Heart right ventricle (tissue), 16 donors: Measurements from ENCODE around the gene DLL4. TPM values are rescaled to one million over a fixed set of nuclear protein-coding genes. Genes with fewer than 3 reads are reported as not detected.
A peak's percentile ranks its signal among the peaks of the same experiment; 100 is the strongest.

Source experiments
- ATAC-seq, 8 donors: fragments of 200-7000 bp; cut with Tn5 transposase; one replicate each; pipeline ENCODE4 v1.9.1; 2020; ENCODE audit warnings: mild to moderate bottlenecking in 8 of 8, moderate library complexity in 8 of 8, moderate number of reproducible peaks in 1 of 8
- DNase-seq, 2 donors: peaks; one replicate each; pipeline ENCODE4 v3.0.0-alpha.2; 2020
- H3K27ac ChIP-seq, 10 donors: fragments of 200-600 bp; sonication (generic) in 2 of 10; one replicate each; pipeline versions ENCODE4 v1.5.0 to v1.8.0; 2020 to 2022; ENCODE audit warnings: mild to moderate bottlenecking in 3 of 10
- H3K27me3 ChIP-seq, 7 donors: fragments of 200-600 bp; one replicate each; pipeline ENCODE4 v1.8.0; 2021 to 2022; ENCODE audit warnings: mild to moderate bottlenecking in 2 of 7
- H3K36me3 ChIP-seq, 9 donors: fragments of 200-600 bp; sonication (generic) in 1 of 9; one replicate each; pipeline versions ENCODE4 v1.5.0 to v1.8.0; 2020 to 2022; ENCODE audit warnings: mild to moderate bottlenecking in 2 of 9
- H3K4me1 ChIP-seq, 9 donors: fragments of 200-600 bp; sonication (generic) in 1 of 9; one replicate each; pipeline versions ENCODE4 v1.5.0 to v1.8.0; 2020 to 2022; ENCODE audit warnings: mild to moderate bottlenecking in 4 of 9
- H3K4me3 ChIP-seq, 10 donors: fragments of 200-600 bp; sonication (generic) in 2 of 10; one replicate each; pipeline versions ENCODE4 v1.5.0 to v1.8.0; 2020 to 2022; ENCODE audit warnings: mild to moderate bottlenecking in 7 of 10, moderate library complexity in 2 of 10
- H3K9me3 ChIP-seq, 11 donors: fragments of 200-600 bp in 10 of 11; sonication (generic) in 2 of 11; one replicate each; pipeline versions ENCODE4 v1.5.0 to v1.8.0; 2013 to 2022; ENCODE audit warnings: mild to moderate bottlenecking in 2 of 11, control low read depth in 1 of 11, moderate library complexity in 1 of 11
- CTCF ChIP-seq, 9 donors: fragments of 200-600 bp; sonication (generic) in 2 of 9; IDR thresholded peaks; one replicate each; pipeline versions ENCODE4 v1.5.0 to v1.8.0; 2021 to 2022; ENCODE audit warnings: antibody characterized with exemption in 9 of 9, mild to moderate bottlenecking in 5 of 9, moderate library complexity in 1 of 9
- WGBS, 2 donors: extraction: QIAGEN DNeasy Blood & Tissue Kit; methylation state at CpG; one replicate each; pipeline ENCODE4 v1.1.7; 2013; ENCODE audit warnings: inconsistent platforms in 1 of 2; 5-methylcytosine and 5-hydroxymethylcytosine counted together
- intact Hi-C, 10 donors: fragments of 100-400 bp; cut with DNase I; formaldehyde crosslinking; loops; one replicate each; pipeline versions ENCODE4 v1.11.1 to v1.14.2; 2022
- polyA plus RNA-seq, 2 donors: library from polyadenylated mRNA; stranded (reverse); fragments of 200-250 nt; gene quantifications; one replicate each; pipeline ENCODE4 v1.2.3, GENCODE V29; 2013
- total RNA-seq, 10 donors: library from RNA; stranded (reverse); fragmentation: NEBNext Ultra II Directional in 3 of 10; extraction: Animal tissue kit (Norgen Biotek cat#: 25700) in 3 of 10; gene quantifications; one replicate each; pipeline versions ENCODE4 v1.2.1 to v1.2.4, GENCODE V29; 2021 to 2023
- donor health status: Arrhythmogenic right ventricular cardiomyopathy.
- donor health status: ischemic (EF 13 %, LVEDD 7.1; RV severe dilation, severe dysfunction).
- donor health status: healthy with polysubstance abuse.
- donor health status: DM: no; HTN: yes; CAD: no.
- donor health status: DM: no; HTN: no; CAD: no.
- donor health status: ischemic (EF 25% LVEDD 6.9; RV normal size, moderate dysfunction).
- donor health status: ischemic (EF 25% LVEDD 5.7; RV mildly dilated, moderate dysfunction).
- donor health status: healthy.
- donor health status: DM: yes; HTN: yes; CAD: no.
- donor health status: Ischemic cardiomyopathy.
- donor health status: ischemic (EF 35%, LVEDD 5.7; RV mildly dilated, moderate dysfunction).
- donor health status: nonischemic (EF 11% LVEDD 7.7; RV severe dilation, severe dysfunction).
- donor health status: DM: yes; HTN: yes; CAD: no.
- donor health status: PGD.
- donor health status: ischemic (EF 29% LVEDD 5.4; RV normal size, mild dysfunction).
- donor health status: nonischemic (EF 23%, LVEDD 6.1; RV moderate dilation, normal function).

The DLL4 gene
- total and polyA plus RNA-seq, 12 donors = 6.5 to 24.8 (median 14.0) TPM

- intact Hi-C loops = no loop called here
- Histone ChIP-seq H3K27ac (no peak overlapping the region), H3K9me3 (no peaks in the 10 kb centered on the region), H3K4me1 (peaks cover 0 to 12% (median 6%) of the 10 kb centered on the region in 9 donors), H3K36me3 (no peaks in the 10 kb centered on the region), H3K4me3 (no peak overlapping the region), H3K27me3 (no peaks in the 10 kb centered on the region)
- ATAC-seq (no peak), DNase-seq (no peak)
- no peak for TF ChIP-seq CTCF (IDR thresholded peaks at IDR 0.05)
Measured at GRCh38 chr15:40889112-40889511, 40.0 kb upstream of the DLL4 start.

- ATAC-seq = no peak
Measured at GRCh38 chr15:40891138-40891537, 38.0 kb upstream of the DLL4 start.

GRCh38 chr15:40891810-40892446, 37.2 kb upstream of the DLL4 start:
- no peaks in the 10 kb centered on the region for H3K9me3 ChIP-seq
- peak; percentile 24 to 69 (median 63) for TF ChIP-seq CTCF (IDR thresholded peaks at IDR 0.05)
- H3K36me3 ChIP-seq = peaks cover 0 to 15% (median 10%) of the 10 kb centered on the region in 9 donors
- DNase-seq (no peak), ATAC-seq (no peak)
- intact Hi-C loops = loop anchor here in 9 of 10 donors (2.0 to 10.0 kb wide), 12 partner anchors 35 to 300 kb away; partner anchors contain the start of genes KNL1 (in 5 of the 9), DNAJC17 (in 1 of the 9), INO80 (in 1 of the 9) and RAD51 (in 1 of the 9)
- H3K27me3 ChIP-seq = no peaks in the 10 kb centered on the region
- no peak overlapping the region for H3K4me3 ChIP-seq
- no peak overlapping the region for H3K27ac ChIP-seq
- whole genome bisulfite sequencing, 2 donors = 14 to 16% methylated on average over 4 of the region's 4 CpGs
- peaks cover 0 to 30% (median 20%) of the 10 kb centered on the region in 9 donors for H3K4me1 ChIP-seq

More at GRCh38 chr15:40891138-40891537, 38.0 kb upstream of the DLL4 start:
- intact Hi-C loops = loop anchor here in 9 of 10 donors (2.0 to 10.0 kb wide), 11 partner anchors 34 to 299 kb away; partner anchors contain the start of genes KNL1 (in 5 of the 9), DNAJC17 (in 1 of the 9), INO80 (in 1 of the 9) and RAD51 (in 1 of the 9)
- Histone ChIP-seq H3K4me1 (peaks cover 0 to 26% (median 20%) of the 10 kb centered on the region in 9 donors), H3K9me3 (no peaks in the 10 kb centered on the region), H3K27me3 (no peaks in the 10 kb centered on the region), H3K36me3 (peaks cover 0 to 7% (median 4%) of the 10 kb centered on the region in 9 donors), H3K4me3 (no peak overlapping the region), H3K27ac (no peak overlapping the region)
- DNase-seq = no peak
- no peak for TF ChIP-seq CTCF (IDR thresholded peaks at IDR 0.05)
- WGBS, 2 donors = 89% methylated on average over 5 of the region's 5 CpGs

GRCh38 chr15:40892447-40893012, 36.6 kb upstream of the DLL4 start:
- intact Hi-C loops = loop anchor here in 8 of 10 donors (2.0 to 10.0 kb wide), 12 partner anchors 35 to 300 kb away; partner anchors contain the start of genes KNL1 (in 5 of the 8), DNAJC17 (in 1 of the 8), INO80 (in 1 of the 8) and RAD51 (in 1 of the 8)
- 91 to 92% methylated on average over 2 of the region's 2 CpGs for WGBS, 2 donors
- Histone ChIP-seq H3K27me3 (no peaks in the 10 kb centered on the region), H3K4me1 (peaks cover 0 to 30% (median 20%) of the 10 kb centered on the region in 9 donors), H3K36me3 (peaks cover 0 to 21% (median 14%) of the 10 kb centered on the region in 9 donors), H3K27ac (no peak overlapping the region), H3K4me3 (no peak overlapping the region), H3K9me3 (no peaks in the 10 kb centered on the region)
- ATAC-seq = no peak
- DNase-seq = no peak
- TF ChIP-seq CTCF (IDR thresholded peaks at IDR 0.05) = no peak
